HepG2 (cell line): ENCODE results near the gene TUBB4B. TPM values are rescaled to one million over a fixed set of nuclear protein-coding genes. Genes with fewer than 3 reads are reported as not detected.
A peak's percentile ranks its signal among the peaks of the same experiment; 100 is the strongest.

Source experiments
- AGO2 ChIP-seq: fragments of 200-400 bp; formaldehyde crosslinking; optimal IDR thresholded peaks from 2 replicates; pipeline ENCODE3; 2017; ENCODE audit warnings: mild to moderate bottlenecking, low read depth, low read length, moderate library complexity
- AHR ChIP-seq: IDR thresholded peaks from 2 replicates; pipeline ENCODE4 v1.6.1; 2018; ENCODE audit warnings: missing genetic modification reagents, missing compliant biosample characterization
- CCDC6 ChIP-seq: sonication (generic); formaldehyde crosslinking; IDR thresholded peaks from 2 replicates; pipeline ENCODE4 v1.8.1; 2022; ENCODE audit warnings: mild to moderate bottlenecking, missing genetic modification reagents, moderate library complexity
- HOXA7 ChIP-seq: sonication (generic); formaldehyde crosslinking; IDR thresholded peaks from 2 replicates; pipeline ENCODE4 v1.8.1; 2022; ENCODE audit warnings: mild to moderate bottlenecking, missing genetic modification reagents, moderate library complexity
- RARG ChIP-seq: sonication (generic); formaldehyde crosslinking; IDR thresholded peaks from 2 replicates; pipeline ENCODE4 v1.4.0; 2020; ENCODE audit warnings: low read depth, mild to moderate bottlenecking, missing genetic modification reagents
- SPEN ChIP-seq: sonication (generic); formaldehyde crosslinking; IDR thresholded peaks from 2 replicates; pipeline ENCODE4 v1.5.1; 2020; ENCODE audit warnings: low read depth, mild to moderate bottlenecking, missing genetic modification reagents
- ZFY ChIP-seq: sonication (generic); formaldehyde crosslinking; IDR thresholded peaks from 2 replicates; pipeline ENCODE4 v1.4.0; 2020; ENCODE audit warnings: missing genetic modification reagents
- ZNF343 ChIP-seq: sonication (generic); formaldehyde crosslinking; IDR thresholded peaks from 2 replicates; pipeline ENCODE4 v1.4.0; 2020; ENCODE audit warnings: mild to moderate bottlenecking, missing genetic modification reagents
- ZNF383 ChIP-seq: sonication (generic); formaldehyde crosslinking; IDR thresholded peaks from 2 replicates; pipeline ENCODE4 v1.4.0; 2020; ENCODE audit warnings: missing genetic modification reagents, mild to moderate bottlenecking, borderline replicate concordance
- ZNF766 ChIP-seq: sonication (generic); formaldehyde crosslinking; IDR thresholded peaks from 2 replicates; pipeline ENCODE4 v1.5.0; 2020; ENCODE audit warnings: missing genetic modification reagents, borderline replicate concordance
- ZNF781 ChIP-seq: sonication (generic); formaldehyde crosslinking; IDR thresholded peaks from 2 replicates; pipeline ENCODE4 v1.5.1; 2020; ENCODE audit warnings: borderline replicate concordance, mild to moderate bottlenecking, missing genetic modification reagents; ENCODE audit errors: not compliant biosample characterization
- polyA plus RNA-seq, 8 experiments: library from polyadenylated mRNA; depleted of rRNA in 3 of 8; stranded (reverse) in 7 of 8; unstranded in 1 of 8; fragments of >200 nt; fragmentation: Illumina TruSeq in 4 of 8; extraction: Trizol in 4 of 8; gene quantifications; 2 replicates each; pipeline versions ENCODE4 v1.2.1 to v1.2.3, GENCODE V29; 2011 to 2016; ENCODE audit warnings: low read depth in 4 of 8, missing spikeins in 1 of 8, mixed read lengths in 1 of 8; ENCODE audit not compliant: insufficient read depth in 1 of 8
- total RNA-seq, 5 experiments: library from RNA; depleted of rRNA; stranded (reverse); fragments of >200 nt; fragmentation: Illumina TruSeq; extraction: Trizol; gene quantifications; 2 replicates each; pipeline ENCODE4 v1.2.3, GENCODE V29; 2016; ENCODE audit warnings: low read depth in 1 of 5
- TF ChIP-seq, protein P1 (sequence below): sonication (generic); formaldehyde crosslinking; IDR thresholded peaks from 2 replicates; pipeline ENCODE4 v1.9.0; 2021; ENCODE audit warnings: missing genetic modification reagents, borderline replicate concordance
- TF ChIP-seq, protein P2 (sequence below): fragments of 450-650 bp; IDR thresholded peaks from 2 replicates; pipeline ENCODE4 v1.6.1; 2017
- TF ChIP-seq, protein P3 (sequence below): sonication (generic); formaldehyde crosslinking; IDR thresholded peaks from 2 replicates; pipeline ENCODE4 v1.5.0; 2020; ENCODE audit warnings: mild to moderate bottlenecking, missing genetic modification reagents
- TF ChIP-seq, protein P4 (sequence below): sonication (generic); formaldehyde crosslinking; conservative IDR thresholded peaks from 2 replicates; pipeline ENCODE4 v1.4.0; 2020; ENCODE audit warnings: missing genetic modification reagents
- TF ChIP-seq, protein P5 (sequence below): sonication (generic); formaldehyde crosslinking; IDR thresholded peaks from 2 replicates; pipeline ENCODE4 v1.8.1; 2022; ENCODE audit warnings: mild to moderate bottlenecking, missing genetic modification reagents
- TF ChIP-seq, protein P6 (sequence below): sonication (generic); formaldehyde crosslinking; IDR thresholded peaks from 2 replicates; pipeline ENCODE4 v1.8.1; 2023; ENCODE audit warnings: mild to moderate bottlenecking, moderate library complexity, missing genetic modification reagents

The TUBB4B gene
- total and polyA plus RNA-seq, 2 of the 13 experiments (the other 11 are each of a cell fraction or from before 2014, with no cell fraction given) = 182 to 412 TPM

DNA sequence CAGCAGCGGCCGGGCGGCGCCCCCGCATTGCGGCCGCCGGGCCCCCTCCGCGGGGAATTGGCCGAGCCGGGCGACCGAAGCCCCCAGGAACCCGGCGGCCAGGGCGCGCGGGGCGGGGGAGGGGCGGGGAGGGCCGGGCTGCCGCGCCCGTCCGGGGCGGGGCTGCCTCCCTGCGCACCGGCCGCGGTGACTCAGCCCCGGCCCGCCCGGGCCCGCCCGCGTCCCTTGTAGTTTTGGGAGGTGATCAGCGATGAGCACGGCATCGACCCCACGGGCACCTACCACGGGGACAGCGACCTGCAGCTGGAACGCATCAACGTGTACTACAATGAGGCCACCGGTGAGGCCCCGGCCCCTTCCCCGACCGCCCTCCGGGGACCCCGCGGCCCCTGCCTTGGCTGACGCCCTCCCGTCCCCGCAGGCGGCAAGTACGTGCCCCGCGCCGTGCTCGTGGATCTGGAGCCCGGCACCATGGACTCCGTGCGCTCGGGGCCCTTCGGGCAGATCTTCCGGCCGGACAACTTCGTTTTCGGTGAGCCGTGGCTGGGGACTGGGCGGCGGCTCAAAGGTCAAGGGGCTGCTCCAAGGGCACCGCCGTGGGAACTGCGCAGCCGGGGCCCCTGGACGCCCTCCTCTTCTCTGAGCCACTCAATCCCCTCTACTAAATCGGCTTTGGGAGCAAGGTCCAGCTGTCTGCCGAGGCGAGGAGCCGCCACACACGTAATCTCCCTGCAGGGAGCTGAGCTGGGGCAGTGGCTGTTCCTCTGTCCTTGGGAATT lies 592 bp downstream of the TUBB4B start (continued):
- TF ChIP-seq CCDC6 = no peak
- no peak for TF ChIP-seq AHR (CRISPR knock-in tag)
- TF ChIP-seq, protein P1, sequence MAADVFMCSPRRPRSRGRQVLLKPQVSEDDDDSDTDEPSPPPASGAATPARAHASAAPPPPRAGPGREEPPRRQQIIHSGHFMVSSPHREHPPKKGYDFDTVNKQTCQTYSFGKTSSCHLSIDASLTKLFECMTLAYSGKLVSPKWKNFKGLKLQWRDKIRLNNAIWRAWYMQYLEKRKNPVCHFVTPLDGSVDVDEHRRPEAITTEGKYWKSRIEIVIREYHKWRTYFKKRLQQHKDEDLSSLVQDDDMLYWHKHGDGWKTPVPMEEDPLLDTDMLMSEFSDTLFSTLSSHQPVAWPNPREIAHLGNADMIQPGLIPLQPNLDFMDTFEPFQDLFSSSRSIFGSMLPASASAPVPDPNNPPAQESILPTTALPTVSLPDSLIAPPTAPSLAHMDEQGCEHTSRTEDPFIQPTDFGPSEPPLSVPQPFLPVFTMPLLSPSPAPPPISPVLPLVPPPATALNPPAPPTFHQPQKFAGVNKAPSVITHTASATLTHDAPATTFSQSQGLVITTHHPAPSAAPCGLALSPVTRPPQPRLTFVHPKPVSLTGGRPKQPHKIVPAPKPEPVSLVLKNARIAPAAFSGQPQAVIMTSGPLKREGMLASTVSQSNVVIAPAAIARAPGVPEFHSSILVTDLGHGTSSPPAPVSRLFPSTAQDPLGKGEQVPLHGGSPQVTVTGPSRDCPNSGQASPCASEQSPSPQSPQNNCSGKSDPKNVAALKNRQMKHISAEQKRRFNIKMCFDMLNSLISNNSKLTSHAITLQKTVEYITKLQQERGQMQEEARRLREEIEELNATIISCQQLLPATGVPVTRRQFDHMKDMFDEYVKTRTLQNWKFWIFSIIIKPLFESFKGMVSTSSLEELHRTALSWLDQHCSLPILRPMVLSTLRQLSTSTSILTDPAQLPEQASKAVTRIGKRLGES (CRISPR knock-in tag) = no peak
- no peak for TF ChIP-seq HOXA7 (CRISPR knock-in tag)
- TF ChIP-seq, protein P2, sequence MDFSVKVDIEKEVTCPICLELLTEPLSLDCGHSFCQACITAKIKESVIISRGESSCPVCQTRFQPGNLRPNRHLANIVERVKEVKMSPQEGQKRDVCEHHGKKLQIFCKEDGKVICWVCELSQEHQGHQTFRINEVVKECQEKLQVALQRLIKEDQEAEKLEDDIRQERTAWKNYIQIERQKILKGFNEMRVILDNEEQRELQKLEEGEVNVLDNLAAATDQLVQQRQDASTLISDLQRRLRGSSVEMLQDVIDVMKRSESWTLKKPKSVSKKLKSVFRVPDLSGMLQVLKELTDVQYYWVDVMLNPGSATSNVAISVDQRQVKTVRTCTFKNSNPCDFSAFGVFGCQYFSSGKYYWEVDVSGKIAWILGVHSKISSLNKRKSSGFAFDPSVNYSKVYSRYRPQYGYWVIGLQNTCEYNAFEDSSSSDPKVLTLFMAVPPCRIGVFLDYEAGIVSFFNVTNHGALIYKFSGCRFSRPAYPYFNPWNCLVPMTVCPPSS = no peak
- TF ChIP-seq, protein P3, sequence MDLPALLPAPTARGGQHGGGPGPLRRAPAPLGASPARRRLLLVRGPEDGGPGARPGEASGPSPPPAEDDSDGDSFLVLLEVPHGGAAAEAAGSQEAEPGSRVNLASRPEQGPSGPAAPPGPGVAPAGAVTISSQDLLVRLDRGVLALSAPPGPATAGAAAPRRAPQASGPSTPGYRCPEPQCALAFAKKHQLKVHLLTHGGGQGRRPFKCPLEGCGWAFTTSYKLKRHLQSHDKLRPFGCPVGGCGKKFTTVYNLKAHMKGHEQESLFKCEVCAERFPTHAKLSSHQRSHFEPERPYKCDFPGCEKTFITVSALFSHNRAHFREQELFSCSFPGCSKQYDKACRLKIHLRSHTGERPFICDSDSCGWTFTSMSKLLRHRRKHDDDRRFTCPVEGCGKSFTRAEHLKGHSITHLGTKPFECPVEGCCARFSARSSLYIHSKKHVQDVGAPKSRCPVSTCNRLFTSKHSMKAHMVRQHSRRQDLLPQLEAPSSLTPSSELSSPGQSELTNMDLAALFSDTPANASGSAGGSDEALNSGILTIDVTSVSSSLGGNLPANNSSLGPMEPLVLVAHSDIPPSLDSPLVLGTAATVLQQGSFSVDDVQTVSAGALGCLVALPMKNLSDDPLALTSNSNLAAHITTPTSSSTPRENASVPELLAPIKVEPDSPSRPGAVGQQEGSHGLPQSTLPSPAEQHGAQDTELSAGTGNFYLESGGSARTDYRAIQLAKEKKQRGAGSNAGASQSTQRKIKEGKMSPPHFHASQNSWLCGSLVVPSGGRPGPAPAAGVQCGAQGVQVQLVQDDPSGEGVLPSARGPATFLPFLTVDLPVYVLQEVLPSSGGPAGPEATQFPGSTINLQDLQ (CRISPR knock-in tag) = no peak
- TF ChIP-seq ZNF383 (CRISPR knock-in tag) = no peak
- no peak for TF ChIP-seq ZNF781 (CRISPR knock-in tag)
- peak; percentile 54; the same call in 1 of the 2 replicates for TF ChIP-seq ZFY (CRISPR knock-in tag)
- TF ChIP-seq, protein P4, sequence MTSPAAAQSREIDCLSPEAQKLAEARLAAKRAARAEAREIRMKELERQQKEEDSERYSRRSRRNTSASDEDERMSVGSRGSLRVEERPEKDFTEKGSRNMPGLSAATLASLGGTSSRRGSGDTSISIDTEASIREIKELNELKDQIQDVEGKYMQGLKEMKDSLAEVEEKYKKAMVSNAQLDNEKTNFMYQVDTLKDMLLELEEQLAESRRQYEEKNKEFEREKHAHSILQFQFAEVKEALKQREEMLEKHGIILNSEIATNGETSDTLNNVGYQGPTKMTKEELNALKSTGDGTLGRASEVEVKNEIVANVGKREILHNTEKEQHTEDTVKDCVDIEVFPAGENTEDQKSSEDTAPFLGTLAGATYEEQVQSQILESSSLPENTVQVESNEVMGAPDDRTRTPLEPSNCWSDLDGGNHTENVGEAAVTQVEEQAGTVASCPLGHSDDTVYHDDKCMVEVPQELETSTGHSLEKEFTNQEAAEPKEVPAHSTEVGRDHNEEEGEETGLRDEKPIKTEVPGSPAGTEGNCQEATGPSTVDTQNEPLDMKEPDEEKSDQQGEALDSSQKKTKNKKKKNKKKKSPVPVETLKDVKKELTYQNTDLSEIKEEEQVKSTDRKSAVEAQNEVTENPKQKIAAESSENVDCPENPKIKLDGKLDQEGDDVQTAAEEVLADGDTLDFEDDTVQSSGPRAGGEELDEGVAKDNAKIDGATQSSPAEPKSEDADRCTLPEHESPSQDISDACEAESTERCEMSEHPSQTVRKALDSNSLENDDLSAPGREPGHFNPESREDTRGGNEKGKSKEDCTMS (CRISPR knock-in tag) = no peak
- peak; percentile 81 for TF ChIP-seq SPEN (CRISPR knock-in tag)
- TF ChIP-seq AGO2 = peak; percentile 99
- TF ChIP-seq, protein P5, sequence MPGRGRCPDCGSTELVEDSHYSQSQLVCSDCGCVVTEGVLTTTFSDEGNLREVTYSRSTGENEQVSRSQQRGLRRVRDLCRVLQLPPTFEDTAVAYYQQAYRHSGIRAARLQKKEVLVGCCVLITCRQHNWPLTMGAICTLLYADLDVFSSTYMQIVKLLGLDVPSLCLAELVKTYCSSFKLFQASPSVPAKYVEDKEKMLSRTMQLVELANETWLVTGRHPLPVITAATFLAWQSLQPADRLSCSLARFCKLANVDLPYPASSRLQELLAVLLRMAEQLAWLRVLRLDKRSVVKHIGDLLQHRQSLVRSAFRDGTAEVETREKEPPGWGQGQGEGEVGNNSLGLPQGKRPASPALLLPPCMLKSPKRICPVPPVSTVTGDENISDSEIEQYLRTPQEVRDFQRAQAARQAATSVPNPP (CRISPR knock-in tag) = no peak
- TF ChIP-seq RARG (CRISPR knock-in tag) = no peak
- no peak for TF ChIP-seq ZNF766 (CRISPR knock-in tag)
- TF ChIP-seq, protein P6, sequence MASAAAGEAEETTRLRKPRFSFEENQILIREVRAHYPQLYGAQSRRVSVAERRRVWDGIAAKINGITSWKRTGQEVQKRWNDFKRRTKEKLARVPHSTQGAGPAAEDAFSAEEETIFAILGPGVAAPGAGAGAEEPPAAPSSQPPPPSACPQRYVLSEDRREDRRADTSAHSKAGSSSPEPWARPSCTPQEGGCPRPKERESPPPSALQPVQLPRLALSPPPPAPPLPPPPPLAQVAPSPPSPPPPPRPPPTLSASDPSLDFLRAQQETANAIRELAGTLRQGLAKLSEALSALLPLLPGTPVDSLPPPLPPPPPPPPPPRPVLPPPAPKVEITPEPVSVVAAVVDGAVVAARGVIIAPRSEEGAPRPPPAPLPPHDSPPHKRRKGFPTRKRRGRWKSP (CRISPR knock-in tag) = no peak
- no peak for TF ChIP-seq ZNF343 (CRISPR knock-in tag)
